A172 (cell line): ENCODE results near the gene NFASC. TPM values are rescaled to one million over a fixed set of nuclear protein-coding genes. Genes with fewer than 3 reads are reported as not detected.

Experiments used
- DNase-seq: peaks from one replicate; pipeline ENCODE4 v3.0.0-alpha.2; 2015; ENCODE audit warnings: low spot score
- total RNA-seq: library from RNA; depleted of rRNA; stranded (reverse); fragments of >200 nt; shearing (Covaris generic); gene quantifications from 2 replicates; pipeline ENCODE4 v1.2.3, GENCODE V29; 2014

NFASC gene
- total RNA-seq, 1 experiment from 2014 or later: 33.3 TPM

DNA sequence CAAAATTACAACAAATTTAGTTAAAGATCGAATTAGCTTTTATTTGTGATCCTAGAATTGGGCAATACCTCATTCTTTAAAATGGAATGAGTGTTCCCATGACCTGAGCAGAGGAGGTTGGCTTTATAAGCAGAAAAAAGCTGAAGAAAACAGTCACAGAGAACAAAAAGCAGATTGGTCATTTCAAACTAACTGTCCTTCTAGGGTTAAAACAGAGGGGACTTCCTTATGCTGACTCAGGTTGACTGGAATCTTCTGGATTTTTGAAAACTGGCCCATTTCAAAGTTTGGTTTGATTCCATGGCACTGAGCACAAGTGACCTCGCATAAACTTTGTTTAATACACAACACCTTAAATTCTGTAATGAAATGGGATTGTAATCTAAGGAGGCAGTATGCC is 17.6 kb downstream of the NFASC start:
- DNase-seq: no peak

DNA sequence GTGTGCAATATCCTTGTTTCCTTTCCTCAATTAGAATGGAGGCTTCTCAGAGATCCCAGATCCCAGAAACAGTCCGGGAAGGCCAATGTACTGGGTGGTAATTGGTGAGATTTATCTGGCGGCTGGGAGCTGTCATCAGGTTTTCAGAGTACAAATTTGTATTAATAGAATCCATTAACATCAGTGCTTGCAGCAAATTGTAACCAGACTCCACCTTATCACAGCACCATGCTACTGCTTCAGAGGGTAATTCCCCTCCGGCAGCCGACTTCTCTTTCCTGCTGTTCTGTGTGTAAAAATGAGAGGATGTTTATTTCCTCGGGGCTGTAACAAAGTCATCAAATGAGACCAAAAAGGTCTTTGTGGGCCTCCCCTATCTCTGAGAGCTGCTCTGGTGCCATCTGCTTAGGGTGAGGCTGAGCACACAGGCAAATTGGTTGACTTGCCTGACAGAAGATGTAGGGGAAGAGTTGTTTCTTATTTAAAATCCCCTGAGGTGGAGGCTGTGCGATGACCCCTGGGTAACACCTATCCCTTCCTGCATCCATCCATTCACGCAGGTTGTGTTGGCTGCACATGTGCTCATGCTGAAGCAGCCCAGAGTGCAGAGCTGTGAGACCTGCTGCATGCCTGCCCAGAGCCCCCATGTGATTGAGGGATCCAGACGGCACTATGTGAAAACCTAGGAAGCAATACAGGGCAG is 19.2 kb downstream of the NFASC start:
- no peak for DNase-seq

DNA sequence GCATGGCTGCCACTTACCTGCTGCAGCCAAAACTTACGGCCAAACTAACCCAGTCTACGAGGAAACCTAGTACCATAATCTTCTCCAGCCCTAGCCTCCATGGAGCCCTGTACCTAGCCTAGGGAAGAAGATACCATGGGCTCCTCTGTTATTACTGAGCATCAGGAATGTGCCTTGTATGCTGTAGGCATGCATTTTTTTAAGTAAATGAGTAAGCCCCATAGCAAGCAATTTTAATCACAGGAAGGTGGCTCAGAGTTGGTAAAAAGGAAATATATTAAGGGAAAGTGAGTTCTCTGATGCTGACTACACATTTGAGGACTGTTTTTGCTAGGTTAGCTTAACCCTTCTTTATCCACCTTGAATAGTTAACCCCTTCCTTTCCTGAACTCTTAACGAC is 21.2 kb downstream of the NFASC start:
- DNase-seq: no peak

DNA sequence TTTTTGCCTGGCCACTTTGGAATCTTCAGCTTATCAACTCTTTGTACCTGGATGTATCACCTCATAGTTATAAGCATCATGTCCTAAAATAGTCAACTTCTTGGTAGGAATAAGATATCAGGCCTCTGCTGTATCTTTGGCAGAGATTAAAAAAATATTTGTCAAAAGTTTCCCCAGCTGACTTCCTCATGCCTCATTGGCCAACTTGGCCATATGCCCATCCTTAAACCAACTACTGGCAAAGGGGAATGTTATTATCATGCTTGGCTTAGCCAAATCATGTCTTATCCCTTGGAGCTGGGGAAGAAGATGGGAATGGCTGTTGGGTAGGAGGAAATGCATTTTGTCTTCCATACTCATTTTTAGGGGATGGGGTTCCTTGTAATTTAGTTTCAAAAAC is 23.4 kb downstream of the NFASC start:
- no peak for DNase-seq

DNA sequence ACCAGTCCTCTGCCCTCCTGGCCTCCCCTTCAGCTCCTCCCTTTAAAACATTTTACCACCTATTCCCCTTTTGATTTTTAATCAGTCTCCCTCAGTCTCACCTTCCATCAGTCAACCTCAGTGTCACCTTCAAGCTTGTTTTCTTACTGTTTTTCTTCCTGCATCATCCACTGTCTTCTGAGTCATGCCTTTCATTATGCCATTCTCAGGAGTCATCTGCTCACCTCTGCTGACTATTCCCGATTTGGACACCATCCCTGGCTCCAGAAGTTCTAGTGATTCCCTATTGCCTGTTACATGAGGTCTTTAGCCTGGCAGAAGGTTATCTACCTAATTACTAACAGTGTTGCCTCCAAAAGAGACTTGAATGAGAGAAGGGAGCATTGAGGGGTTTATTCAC is 23.9 kb downstream of the NFASC start:
- no peak for DNase-seq

DNA sequence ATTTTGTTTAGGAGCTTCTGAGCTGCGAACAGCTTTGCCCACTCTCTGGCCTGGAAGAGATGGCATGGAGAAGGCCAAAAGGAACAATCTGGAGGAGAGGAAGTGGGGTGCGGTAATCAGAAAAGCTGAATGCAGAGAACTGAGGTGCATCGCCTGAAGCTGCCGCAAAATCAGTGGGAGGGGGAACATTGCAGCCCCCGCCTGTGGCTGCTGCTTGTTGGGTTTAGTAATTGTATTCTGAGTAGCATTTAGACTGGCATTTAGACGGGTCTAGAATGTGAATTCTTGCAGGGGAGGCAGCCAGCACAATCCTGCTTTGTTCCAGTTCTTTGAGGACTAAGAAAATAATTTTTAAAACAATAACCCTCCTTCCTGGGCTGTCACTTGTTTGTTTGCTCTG is 25.4 kb downstream of the NFASC start:
- no peak for DNase-seq

DNA sequence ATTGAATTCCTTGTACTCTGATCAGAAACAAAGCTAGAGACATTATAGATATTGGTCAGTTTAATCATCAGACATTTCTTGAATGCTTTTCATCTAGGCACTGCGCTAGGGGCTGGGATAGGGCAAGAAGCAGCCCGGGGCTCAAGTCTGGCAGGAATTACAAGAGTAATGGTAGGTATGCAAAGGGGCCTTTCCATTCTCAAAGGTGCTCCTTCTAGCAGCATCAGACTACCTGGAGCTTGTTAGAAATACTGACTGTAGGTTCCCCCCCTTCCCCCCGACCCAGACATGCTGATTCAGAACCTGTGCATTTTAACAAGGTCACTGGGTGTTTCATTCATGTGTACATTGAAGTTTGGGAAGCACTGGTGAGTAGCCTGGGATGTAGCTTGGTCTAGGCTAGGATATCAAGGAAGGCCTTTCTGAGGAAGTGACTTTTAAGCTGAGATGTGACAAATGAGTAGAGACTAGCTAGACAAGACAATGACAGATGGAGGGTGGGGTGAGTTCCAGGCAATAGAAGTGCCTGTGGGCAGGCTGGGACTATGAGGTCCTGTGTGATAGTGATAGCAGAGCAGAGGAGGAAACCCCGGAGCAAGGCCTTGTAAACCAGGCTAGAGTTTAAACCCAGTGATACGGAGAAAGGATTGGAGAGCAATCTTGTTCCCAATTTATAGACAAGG is 26.3 kb downstream of the NFASC start:
- no peak for DNase-seq

DNA sequence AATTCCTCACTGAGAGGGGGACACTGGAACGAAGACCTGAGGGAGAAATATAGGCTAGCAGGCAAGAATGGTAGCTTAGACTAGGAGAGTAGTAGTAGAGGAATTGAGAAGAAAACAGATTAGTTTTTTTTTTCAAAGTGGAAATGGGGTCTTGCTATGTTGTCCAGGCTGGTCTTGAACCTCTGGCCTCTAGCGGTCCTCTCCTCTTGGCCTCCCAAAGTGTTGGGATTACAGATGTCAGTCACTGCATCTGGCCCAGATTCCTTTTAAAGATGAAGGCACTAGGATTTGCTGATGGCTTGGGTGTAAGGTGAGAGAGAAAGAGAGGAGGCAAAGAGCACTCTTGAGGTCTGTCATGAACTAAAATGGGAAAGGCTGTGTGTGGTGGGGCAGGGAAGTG is 30.1 kb downstream of the NFASC start:
- DNase-seq: no peak

DNA sequence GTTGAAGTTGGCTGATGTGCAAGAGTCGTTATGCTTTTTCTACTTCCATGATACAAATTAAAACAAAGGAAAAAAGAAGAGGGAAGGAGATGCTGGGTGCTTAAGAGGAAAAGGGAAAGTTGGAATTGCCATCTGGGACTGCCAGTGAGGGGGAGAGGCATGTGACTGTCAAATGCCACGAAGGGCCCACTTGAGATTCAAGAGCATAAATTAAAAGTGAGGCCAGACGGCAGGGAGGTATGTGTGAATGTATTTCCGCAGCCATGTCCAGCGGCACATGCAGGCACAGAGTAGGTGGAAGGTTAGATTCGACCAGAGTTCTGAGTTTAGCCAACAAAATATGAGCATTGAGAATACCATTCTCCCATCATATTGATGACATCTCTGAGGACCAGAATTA is 32.0 kb downstream of the NFASC start:
- no peak for DNase-seq

DNA sequence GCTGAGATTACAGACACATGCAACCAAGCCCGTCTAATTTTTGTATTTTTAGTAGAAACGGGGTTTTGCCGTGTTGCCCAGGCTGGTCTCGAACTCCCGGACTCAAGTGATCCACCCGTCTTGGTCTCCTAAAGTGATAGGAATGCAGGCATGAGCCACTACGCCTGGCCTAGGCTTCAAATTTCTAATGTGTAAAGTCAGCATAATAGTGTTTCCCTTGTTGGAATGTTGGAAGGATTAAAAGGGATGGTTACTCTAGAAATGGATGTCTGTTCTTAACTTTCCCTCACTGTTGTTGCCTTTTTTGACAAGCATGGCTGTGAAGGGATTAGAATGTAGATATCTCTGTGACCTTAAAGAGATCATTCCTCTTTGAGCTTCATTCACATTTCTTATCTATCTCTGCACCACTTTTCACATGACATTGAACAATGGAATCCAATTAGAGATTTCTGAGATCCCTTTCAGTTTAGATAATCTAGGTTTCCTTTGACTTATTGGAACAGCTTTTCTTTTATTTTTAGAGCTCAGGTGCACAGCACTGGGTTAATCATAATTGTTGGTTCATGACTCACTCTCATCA is 33.7 kb downstream of the NFASC start:
- peak; percentile 49 for DNase-seq

DNA sequence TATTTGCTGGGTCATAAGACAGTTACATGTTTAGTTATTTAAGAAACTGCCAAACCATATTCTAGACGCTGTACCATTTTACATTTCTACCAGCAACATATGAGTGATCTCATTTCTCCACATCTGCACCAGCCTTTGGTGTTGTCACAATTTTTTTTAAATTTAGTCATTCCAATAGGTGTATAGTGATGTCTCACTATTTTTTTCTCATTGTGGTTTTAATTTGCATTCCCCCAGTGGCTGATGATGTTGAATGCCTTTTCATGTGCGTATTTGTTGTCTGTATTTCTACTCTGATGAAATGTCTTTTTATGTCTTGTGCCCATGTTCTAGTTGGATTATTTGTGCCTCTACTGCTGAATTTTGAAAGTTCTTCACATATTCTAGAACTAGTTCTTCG is 38.4 kb downstream of the NFASC start:
- no peak for DNase-seq

DNA sequence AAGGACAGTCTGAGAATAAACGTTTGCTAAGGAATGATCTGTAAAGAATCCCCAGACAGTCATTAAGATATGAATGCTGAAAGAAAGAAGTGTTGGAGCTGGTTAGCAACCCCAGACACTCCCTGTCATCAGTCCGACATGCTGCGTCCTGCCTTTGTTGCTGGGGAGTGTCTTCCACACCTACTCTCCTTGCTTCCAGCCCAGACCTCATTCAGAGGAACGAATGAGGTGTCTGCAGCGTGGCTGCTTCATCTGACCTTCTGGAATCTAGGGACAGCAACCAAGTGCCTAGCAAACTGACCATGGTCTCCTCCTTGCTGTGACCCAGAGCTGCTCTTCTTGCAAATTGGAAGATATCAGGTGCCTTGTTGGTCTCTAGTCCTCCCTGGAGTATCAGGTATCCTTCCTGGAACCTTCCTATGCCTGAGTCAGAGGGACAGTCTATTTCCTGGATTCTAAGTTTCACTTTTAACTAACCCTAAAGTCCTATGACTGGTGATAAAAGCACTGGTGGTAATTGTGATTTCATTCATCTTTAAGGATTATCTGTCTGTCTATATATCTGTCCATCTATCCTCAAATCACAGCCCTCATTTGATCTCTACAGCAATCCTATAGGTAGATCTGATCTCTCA is 45.3 kb downstream of the NFASC start:
- no peak for DNase-seq

DNA sequence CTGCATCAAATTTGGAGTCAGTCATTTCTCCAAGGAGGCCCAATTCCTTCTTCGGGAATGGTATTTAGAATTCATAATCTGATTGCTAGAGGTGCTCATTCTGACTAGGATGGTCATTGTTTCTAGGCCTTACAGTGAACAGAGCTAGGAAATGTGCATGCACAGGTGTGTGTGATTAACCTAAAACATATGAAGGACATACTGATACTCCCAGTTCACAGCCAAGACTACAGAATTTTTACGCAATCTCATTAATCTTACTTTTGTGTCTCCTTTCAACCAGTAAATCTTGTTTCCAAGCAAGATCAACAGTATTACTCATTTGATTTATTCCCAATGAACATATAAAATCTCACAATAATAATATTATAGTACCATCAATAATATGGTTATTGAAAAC is 47.1 kb downstream of the NFASC start:
- DNase-seq: no peak

DNA sequence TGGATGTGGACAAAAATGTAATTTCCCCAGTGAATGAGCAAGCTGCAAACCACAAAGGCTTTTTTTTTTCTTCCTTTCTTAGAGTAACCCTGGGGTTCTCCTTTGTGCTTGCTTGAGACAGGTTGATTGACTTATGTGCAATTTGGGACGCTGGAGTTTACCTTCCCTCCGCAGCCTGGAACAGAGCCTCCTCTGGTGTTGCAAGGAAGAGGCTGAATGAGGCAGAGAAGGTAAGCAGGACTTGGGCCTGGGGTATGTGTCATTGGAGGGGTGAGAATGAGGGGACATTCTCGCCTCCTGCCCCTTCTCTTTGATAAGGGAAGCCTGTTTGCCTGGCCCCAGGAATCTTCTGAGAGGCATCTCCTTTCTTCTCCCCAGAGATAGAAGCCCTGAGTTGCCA is 49.8 kb downstream of the NFASC start:
- DNase-seq: no peak

DNA sequence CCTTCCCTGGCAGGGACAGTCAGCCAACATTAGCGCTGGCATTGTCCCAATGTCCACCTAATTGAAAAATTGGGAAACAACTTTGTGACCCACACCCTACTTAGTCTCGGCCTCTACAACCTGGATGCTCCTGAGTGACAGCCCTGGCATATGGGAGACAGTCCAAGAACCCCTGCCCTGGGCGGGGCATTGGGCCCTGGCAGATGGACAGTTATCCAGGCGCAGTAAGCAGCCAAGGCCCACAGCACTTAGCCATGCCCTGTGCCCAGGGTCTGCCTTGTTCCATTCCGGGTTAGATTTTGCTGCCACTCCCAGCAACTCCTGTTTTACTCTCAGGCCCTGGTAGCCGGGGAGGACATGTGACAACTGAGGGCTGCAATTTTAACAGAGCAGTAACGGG is 50.3 kb downstream of the NFASC start:
- DNase-seq: no peak

DNA sequence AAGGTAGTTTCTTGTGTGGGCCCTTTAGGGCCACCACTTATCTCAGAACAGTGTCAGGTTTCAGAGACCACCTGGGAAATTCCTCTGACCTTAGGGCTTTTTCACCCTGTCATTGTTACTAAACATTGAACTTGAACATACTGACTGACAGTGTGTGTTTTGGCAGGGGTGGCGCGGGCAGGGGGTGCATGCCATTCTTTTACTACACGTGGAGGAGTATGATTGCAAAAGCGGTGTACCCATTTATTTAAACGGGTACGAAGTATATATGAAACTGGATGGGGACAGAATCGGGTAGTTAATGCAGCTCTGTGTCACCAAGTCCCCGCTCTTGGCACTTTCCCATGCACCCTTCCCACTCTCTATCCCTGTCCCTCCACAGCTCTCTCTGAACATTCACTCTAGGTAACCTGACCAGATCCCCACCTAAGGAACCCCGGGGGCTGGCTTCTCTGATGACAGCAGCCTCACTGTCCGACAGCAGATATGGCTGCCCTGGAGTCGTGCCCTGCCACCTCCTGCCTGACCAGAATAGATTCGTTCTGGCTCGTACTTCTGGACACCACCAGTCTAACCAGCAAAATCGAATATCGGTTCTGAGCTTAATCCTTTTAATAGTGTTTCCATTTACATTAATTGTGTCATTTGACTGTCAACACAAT is 51.3 kb downstream of the NFASC start:
- no peak for DNase-seq

DNA sequence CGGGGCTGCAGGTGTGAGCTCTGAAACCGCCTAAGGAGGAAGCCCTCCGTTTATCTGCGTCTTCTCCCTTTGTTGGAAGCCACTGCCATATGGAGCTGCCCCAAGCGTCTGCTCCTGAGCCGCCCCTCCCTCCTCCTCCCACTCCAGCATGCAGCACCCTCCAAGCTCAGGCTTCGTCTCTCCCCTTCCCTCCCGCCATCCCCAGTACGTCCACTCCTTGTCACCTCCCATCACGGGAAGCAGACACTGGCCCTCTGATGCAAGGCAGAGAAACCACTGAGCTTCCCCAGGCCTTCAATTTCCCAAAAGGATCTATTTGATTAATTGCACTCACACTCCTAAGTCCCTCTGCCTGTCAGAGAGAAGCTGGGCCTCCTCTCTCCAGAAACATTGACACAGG is 52.5 kb downstream of the NFASC start:
- no peak for DNase-seq

DNA sequence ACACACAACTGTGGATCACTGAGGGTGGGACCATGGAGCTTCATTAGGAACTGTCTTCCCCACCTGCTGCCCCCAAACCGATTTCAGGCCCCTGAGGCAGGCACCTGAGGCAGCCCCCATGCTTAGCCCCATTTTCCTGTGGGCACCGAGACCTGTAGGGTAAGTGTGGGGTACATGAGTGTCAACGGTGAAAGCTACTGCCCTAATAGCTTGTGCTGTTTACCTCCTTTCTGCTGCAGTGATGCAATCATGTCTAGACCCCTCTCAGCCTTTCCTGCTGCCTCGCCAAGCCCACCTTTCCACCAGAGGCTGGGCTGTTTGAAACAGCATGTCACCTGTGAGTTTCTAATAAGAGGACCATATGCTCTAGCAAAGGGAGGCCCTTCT is 53.0 kb downstream of the NFASC start:
- DNase-seq: no peak

DNA sequence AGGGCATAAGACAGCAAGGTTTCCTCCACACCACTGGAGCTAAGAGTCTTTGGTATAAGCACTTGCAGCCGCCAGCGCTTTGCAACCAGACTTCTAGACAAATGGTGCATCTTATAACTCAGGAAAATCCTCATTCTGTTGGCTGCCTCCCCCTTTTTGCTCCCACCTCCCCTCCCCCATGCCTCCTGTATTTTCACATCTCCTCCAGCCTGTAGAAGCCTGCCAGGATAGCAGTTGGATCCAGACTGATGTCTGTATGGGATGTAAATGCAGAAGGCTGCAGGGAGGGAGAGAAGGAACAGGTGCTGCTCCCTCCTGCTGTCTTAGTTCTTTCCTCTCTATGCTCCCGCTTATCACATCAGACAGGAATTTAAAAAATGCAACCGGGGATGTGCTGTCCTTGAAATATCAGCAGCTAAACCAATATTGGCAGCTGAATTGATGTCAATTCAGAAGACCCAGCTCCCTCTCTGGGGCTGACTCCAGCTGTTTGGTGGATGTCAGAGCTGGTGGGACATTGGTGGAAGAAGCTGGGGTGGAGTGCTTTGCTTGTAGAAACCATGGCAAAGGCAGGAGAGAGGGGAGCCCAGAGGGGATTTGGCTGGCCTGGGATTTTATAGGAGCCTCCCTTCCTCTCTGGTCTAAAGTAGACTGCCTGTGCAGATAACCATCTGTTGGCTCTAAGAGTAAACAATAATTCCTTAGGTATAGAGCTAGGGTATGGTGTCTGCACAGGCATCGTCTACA is 53.5 kb downstream of the NFASC start:
- DNase-seq: peak; percentile 67

DNA sequence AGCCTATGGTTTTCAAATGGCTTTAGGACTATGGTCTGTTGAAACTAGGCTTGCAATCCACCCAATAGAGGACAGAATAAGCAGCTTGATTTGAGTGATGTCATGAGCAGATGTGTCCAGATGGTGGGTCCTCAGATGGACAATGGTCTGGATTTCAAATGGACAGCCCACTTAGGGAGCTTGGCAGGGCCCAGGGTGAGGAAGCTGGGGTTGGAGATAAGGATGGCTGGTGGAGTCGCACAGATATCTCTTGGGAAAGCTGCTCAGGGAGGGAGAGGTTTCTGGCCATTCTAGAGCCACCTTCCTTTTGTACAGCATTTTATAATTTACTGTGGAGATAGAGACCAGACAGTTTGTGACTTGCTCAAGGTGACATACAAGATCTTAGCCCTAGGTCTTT is 55.0 kb downstream of the NFASC start:
- DNase-seq: no peak
